Activated naive CD8-positive, alpha-beta T cell treated with anti-CD3 and anti-CD28 coated beads for 36 hours (primary cell): ENCODE measurements around the gene YPEL1. TPM values are rescaled to one million over a fixed set of nuclear protein-coding genes. Genes with fewer than 3 reads are reported as not detected.
A peak's percentile ranks its signal among the peaks of the same experiment; 100 is the strongest.

Experiments
- DNase-seq: peaks from one replicate; pipeline ENCODE4 v3.0.0; 2021
- H3K27ac Mint-ChIP-seq: one replicate; pipeline ENCODE4 v1.8.0; 2022; ENCODE audit warnings: mild to moderate bottlenecking, moderate library complexity, mixed read lengths
- H3K27me3 Mint-ChIP-seq: one replicate; pipeline ENCODE4 v1.8.0; 2022; ENCODE audit warnings: mild to moderate bottlenecking, mixed read lengths
- H3K36me3 Mint-ChIP-seq: one replicate; pipeline ENCODE4 v1.8.0; 2021; ENCODE audit warnings: mild to moderate bottlenecking, mixed read lengths
- H3K4me1 Mint-ChIP-seq: one replicate; pipeline ENCODE4 v1.8.0; 2021; ENCODE audit warnings: mixed read lengths
- H3K4me3 Mint-ChIP-seq: one replicate; pipeline ENCODE4 v1.8.0; 2022; ENCODE audit warnings: mild to moderate bottlenecking, moderate library complexity, mixed read lengths
- H3K9me3 Mint-ChIP-seq: one replicate; pipeline ENCODE4 v1.8.0; 2022; ENCODE audit warnings: mixed read lengths
- total RNA-seq, 2 experiments: library from RNA; stranded (reverse); gene quantifications; one replicate each; pipeline ENCODE4 v1.2.3, GENCODE V29; 2021

The YPEL1 gene
- total RNA-seq: under 1 TPM; 0.60 to 0.72 TPM

GRCh38 chr22:21735200-21736083, at the start of gene YPEL1:
Gene YPEL1 (minus strand): TSS chr22:21735794. CDS start chr22:21710744, 25,050 bp downstream.
- Mint-ChIP-seq H3K9me3 (no peaks in the 10 kb centered on the region), H3K27ac (peak within 1 kb of the TSS; percentile 78), H3K4me1 (peaks cover 7% of the 10 kb centered on the region), H3K4me3 (peak within 1 kb of the TSS; percentile 85), H3K27me3 (no peaks in the 10 kb centered on the region), H3K36me3 (no peaks in the 10 kb centered on the region)
- DNase-seq: peak; percentile 96

- Mint-ChIP-seq H3K4me3 (no peak overlapping the region), H3K36me3 (peaks cover 15% of the 10 kb centered on the region), H3K27ac (peak overlapping the region; percentile 43), H3K4me1 (no peaks in the 10 kb centered on the region), H3K9me3 (no peaks in the 10 kb centered on the region), H3K27me3 (no peaks in the 10 kb centered on the region)
- no peak for DNase-seq
Measured at GRCh38 chr22:21780259-21780658, 44.7 kb upstream of the YPEL1 start.

- no peaks in the 10 kb centered on the region for H3K4me1 Mint-ChIP-seq
- no peaks in the 10 kb centered on the region for H3K9me3 Mint-ChIP-seq
- DNase-seq: no peak
- no peaks in the 10 kb centered on the region for H3K27me3 Mint-ChIP-seq
- H3K27ac Mint-ChIP-seq: no peak overlapping the region
- peaks cover 11% of the 10 kb centered on the region for H3K36me3 Mint-ChIP-seq
- H3K4me3 Mint-ChIP-seq: no peak overlapping the region
Measured at GRCh38 chr22:21779444-21779843, 43.9 kb upstream of the YPEL1 start.

- no peak overlapping the region for H3K27ac Mint-ChIP-seq
- DNase-seq: no peak
- H3K4me3 Mint-ChIP-seq: no peak overlapping the region
- H3K9me3 Mint-ChIP-seq: no peaks in the 10 kb centered on the region
- H3K27me3 Mint-ChIP-seq: no peaks in the 10 kb centered on the region
- peaks cover 8% of the 10 kb centered on the region for H3K36me3 Mint-ChIP-seq
- H3K4me1 Mint-ChIP-seq: no peaks in the 10 kb centered on the region
Measured at GRCh38 chr22:21778705-21779363, 43.2 kb upstream of the YPEL1 start.

- no peak for DNase-seq
- H3K27me3 Mint-ChIP-seq: no peaks in the 10 kb centered on the region
- no peaks in the 10 kb centered on the region for H3K9me3 Mint-ChIP-seq
- H3K36me3 Mint-ChIP-seq: peaks cover 30% of the 10 kb centered on the region
- H3K27ac Mint-ChIP-seq: no peak overlapping the region
- peaks cover 24% of the 10 kb centered on the region for H3K4me1 Mint-ChIP-seq
- no peak overlapping the region for H3K4me3 Mint-ChIP-seq
Measured at GRCh38 chr22:21771631-21771976, 36.0 kb upstream of the YPEL1 start.

- no peaks in the 10 kb centered on the region for H3K27me3 Mint-ChIP-seq
- peaks cover 45% of the 10 kb centered on the region for H3K4me1 Mint-ChIP-seq
- H3K4me3 Mint-ChIP-seq: no peak overlapping the region
- peak overlapping the region; percentile 67 for H3K27ac Mint-ChIP-seq
- peaks cover 41% of the 10 kb centered on the region for H3K36me3 Mint-ChIP-seq
- no peaks in the 10 kb centered on the region for H3K9me3 Mint-ChIP-seq
- no peak for DNase-seq
Measured at GRCh38 chr22:21768435-21768834, 32.8 kb upstream of the YPEL1 start.

- Mint-ChIP-seq H3K36me3 (peaks cover 43% of the 10 kb centered on the region), H3K27ac (peak overlapping the region; percentile 78), H3K27me3 (no peaks in the 10 kb centered on the region), H3K9me3 (no peaks in the 10 kb centered on the region), H3K4me3 (peak overlapping the region; percentile 35), H3K4me1 (peaks cover 55% of the 10 kb centered on the region)
- DNase-seq: peak; percentile 70
Measured at GRCh38 chr22:21766691-21767462, 31.3 kb upstream of the YPEL1 start.

GRCh38 chr22:21765909-21766529, 30.4 kb upstream of the YPEL1 start:
- no peak overlapping the region for H3K4me3 Mint-ChIP-seq
- H3K4me1 Mint-ChIP-seq: peaks cover 59% of the 10 kb centered on the region
- no peak for DNase-seq
- H3K27me3 Mint-ChIP-seq: no peaks in the 10 kb centered on the region
- H3K27ac Mint-ChIP-seq: no peak overlapping the region
- no peaks in the 10 kb centered on the region for H3K9me3 Mint-ChIP-seq
- H3K36me3 Mint-ChIP-seq: peaks cover 42% of the 10 kb centered on the region

- no peaks in the 10 kb centered on the region for H3K9me3 Mint-ChIP-seq
- peak; percentile 16 for DNase-seq
- no peaks in the 10 kb centered on the region for H3K27me3 Mint-ChIP-seq
- no peak overlapping the region for H3K27ac Mint-ChIP-seq
- peaks cover 37% of the 10 kb centered on the region for H3K36me3 Mint-ChIP-seq
- H3K4me1 Mint-ChIP-seq: peaks cover 59% of the 10 kb centered on the region
- H3K4me3 Mint-ChIP-seq: no peak overlapping the region
Measured at GRCh38 chr22:21764038-21764804, 28.6 kb upstream of the YPEL1 start.

GRCh38 chr22:21762712-21763581, 27.4 kb upstream of the YPEL1 start:
- Mint-ChIP-seq H3K4me1 (peaks cover 51% of the 10 kb centered on the region), H3K36me3 (peaks cover 34% of the 10 kb centered on the region), H3K27ac (peak overlapping the region; percentile 71), H3K4me3 (no peak overlapping the region), H3K9me3 (no peaks in the 10 kb centered on the region), H3K27me3 (no peaks in the 10 kb centered on the region)
- DNase-seq: peak; percentile 39

- H3K4me3 Mint-ChIP-seq: no peak overlapping the region
- no peaks in the 10 kb centered on the region for H3K9me3 Mint-ChIP-seq
- H3K27ac Mint-ChIP-seq: peak overlapping the region; percentile 56
- DNase-seq: no peak
- peaks cover 32% of the 10 kb centered on the region for H3K36me3 Mint-ChIP-seq
- peaks cover 44% of the 10 kb centered on the region for H3K4me1 Mint-ChIP-seq
- no peaks in the 10 kb centered on the region for H3K27me3 Mint-ChIP-seq
Measured at GRCh38 chr22:21761994-21762680, 26.5 kb upstream of the YPEL1 start.

GRCh38 chr22:21761086-21761485, 25.5 kb upstream of the YPEL1 start:
- peaks cover 24% of the 10 kb centered on the region for H3K36me3 Mint-ChIP-seq
- peaks cover 34% of the 10 kb centered on the region for H3K4me1 Mint-ChIP-seq

GRCh38 chr22:21760640-21761039, 25.0 kb upstream of the YPEL1 start:
- Mint-ChIP-seq H3K9me3 (no peaks in the 10 kb centered on the region), H3K27ac (no peak overlapping the region), H3K4me3 (no peak overlapping the region), H3K4me1 (peaks cover 36% of the 10 kb centered on the region), H3K27me3 (no peaks in the 10 kb centered on the region), H3K36me3 (peaks cover 22% of the 10 kb centered on the region)
- no peak for DNase-seq

More at GRCh38 chr22:21761086-21761485, 25.5 kb upstream of the YPEL1 start:
- no peak for DNase-seq
- Mint-ChIP-seq H3K9me3 (no peaks in the 10 kb centered on the region), H3K27me3 (no peaks in the 10 kb centered on the region), H3K27ac (no peak overlapping the region), H3K4me3 (no peak overlapping the region)
